ENCODE measurements around the gene RBM45.

DNA sequence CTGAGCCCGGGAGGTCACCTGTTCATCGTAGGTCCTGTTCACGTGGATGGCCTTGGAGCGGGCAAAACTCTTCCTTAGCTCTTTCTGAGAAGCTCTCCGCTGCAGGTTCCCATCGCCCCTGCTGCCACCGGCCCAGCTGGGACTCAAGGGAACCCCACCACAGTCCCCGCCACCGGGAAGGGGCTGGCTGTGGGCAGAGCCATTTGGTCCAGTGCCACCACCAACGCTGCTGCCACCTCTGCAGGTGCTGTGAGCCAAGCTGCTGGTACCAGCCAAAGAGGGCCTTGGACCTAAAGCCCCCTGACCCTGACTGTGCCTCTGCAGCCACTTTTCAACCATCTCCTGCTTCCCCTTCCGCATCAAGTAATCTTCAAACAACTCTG, 40.2 kb upstream of the RBM45 start:
- TF ChIP-seq, protein P1, sequence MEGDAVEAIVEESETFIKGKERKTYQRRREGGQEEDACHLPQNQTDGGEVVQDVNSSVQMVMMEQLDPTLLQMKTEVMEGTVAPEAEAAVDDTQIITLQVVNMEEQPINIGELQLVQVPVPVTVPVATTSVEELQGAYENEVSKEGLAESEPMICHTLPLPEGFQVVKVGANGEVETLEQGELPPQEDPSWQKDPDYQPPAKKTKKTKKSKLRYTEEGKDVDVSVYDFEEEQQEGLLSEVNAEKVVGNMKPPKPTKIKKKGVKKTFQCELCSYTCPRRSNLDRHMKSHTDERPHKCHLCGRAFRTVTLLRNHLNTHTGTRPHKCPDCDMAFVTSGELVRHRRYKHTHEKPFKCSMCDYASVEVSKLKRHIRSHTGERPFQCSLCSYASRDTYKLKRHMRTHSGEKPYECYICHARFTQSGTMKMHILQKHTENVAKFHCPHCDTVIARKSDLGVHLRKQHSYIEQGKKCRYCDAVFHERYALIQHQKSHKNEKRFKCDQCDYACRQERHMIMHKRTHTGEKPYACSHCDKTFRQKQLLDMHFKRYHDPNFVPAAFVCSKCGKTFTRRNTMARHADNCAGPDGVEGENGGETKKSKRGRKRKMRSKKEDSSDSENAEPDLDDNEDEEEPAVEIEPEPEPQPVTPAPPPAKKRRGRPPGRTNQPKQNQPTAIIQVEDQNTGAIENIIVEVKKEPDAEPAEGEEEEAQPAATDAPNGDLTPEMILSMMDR (IDR thresholded peaks at IDR 0.05; ENCODE audit: poor library complexity, severe bottlenecking) = no peak
- no peak for TF ChIP-seq TAF1 (IDR thresholded peaks at IDR 0.05; ENCODE audit: low read depth)
- no peak for TF ChIP-seq EP300 (conservative IDR thresholded peaks at IDR 0.05; ENCODE audit: poor library complexity, severe bottlenecking)
- TF ChIP-seq EZH2 (IDR thresholded peaks at IDR 0.05; ENCODE audit: borderline replicate concordance, insufficient read depth, low read length, poor library complexity, severe bottlenecking) = no peak
